ENCODE results near the gene MYO1D.

The MYO1D gene

DNA sequence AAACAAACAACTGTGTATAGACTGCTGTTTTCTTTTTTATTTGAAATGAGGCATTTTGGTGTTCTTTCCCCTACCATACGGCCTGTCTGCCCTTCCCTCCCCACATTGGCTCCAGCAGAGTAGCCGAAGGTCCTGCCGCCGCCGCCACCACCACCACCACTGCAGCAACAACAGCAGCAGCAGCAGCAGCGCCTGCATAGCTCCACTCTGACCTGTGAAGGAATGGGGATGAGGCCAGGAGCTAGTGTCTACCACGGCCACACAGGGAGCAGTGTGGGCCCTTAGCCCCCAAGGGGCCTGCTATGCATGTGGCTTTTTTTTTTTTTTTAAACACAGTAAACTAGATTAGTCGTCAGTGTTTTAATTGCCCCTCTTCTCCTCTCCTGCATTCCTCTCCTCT lies 395.7 kb downstream of the MYO1D start:
- peaks cover 19% of the 10 kb centered on the region for H3K36me3 ChIP-seq
- H3K4me1 ChIP-seq = peaks cover 8% of the 10 kb centered on the region
- H3K9me3 ChIP-seq = no peaks in the 10 kb centered on the region
- no peak for DNase-seq
- no peaks in the 10 kb centered on the region for H3K27me3 ChIP-seq
- no peak overlapping the region for H3K4me3 ChIP-seq (ENCODE audit: low read depth, low read length)
- TF ChIP-seq, protein P1, sequence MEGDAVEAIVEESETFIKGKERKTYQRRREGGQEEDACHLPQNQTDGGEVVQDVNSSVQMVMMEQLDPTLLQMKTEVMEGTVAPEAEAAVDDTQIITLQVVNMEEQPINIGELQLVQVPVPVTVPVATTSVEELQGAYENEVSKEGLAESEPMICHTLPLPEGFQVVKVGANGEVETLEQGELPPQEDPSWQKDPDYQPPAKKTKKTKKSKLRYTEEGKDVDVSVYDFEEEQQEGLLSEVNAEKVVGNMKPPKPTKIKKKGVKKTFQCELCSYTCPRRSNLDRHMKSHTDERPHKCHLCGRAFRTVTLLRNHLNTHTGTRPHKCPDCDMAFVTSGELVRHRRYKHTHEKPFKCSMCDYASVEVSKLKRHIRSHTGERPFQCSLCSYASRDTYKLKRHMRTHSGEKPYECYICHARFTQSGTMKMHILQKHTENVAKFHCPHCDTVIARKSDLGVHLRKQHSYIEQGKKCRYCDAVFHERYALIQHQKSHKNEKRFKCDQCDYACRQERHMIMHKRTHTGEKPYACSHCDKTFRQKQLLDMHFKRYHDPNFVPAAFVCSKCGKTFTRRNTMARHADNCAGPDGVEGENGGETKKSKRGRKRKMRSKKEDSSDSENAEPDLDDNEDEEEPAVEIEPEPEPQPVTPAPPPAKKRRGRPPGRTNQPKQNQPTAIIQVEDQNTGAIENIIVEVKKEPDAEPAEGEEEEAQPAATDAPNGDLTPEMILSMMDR (IDR thresholded peaks at IDR 0.05; ENCODE audit: low read depth, low read length) = no peak

DNA sequence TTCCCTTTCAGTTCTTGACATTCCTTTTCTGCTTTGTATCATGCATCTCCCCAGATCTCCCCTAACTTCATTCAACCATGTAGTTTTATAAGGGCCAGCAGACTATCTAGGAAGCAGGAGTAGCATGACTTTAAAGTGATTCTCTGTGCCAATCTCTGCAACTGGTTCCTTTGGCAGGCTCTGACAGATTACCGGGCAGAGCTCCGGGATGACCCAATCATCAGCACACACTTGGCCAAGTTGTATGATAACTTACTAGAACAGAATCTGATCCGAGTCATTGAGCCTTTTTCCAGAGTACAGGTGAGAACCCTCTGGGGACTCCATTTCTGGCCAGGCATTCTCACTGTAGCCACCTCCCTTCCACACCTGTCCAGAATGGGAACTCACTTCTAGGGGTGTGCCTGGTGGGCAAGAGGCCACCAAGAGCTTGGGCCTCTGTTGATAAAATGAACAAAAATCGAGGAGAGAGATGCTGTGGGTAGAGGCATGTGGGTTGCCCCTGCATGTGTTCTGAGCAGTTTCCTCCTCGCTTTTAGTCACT lies 397.8 kb downstream of the MYO1D start:
- DNase-seq = no peak
- Histone ChIP-seq H3K27me3 (no peaks in the 10 kb centered on the region), H3K36me3 (peaks cover 31% of the 10 kb centered on the region), H3K4me3 (ENCODE audit: low read depth, low read length) (no peak overlapping the region), H3K4me1 (peaks cover 8% of the 10 kb centered on the region), H3K9me3 (no peaks in the 10 kb centered on the region)
- TF ChIP-seq, protein P1 (IDR thresholded peaks at IDR 0.05; ENCODE audit: low read depth, low read length) = no peak

DNA sequence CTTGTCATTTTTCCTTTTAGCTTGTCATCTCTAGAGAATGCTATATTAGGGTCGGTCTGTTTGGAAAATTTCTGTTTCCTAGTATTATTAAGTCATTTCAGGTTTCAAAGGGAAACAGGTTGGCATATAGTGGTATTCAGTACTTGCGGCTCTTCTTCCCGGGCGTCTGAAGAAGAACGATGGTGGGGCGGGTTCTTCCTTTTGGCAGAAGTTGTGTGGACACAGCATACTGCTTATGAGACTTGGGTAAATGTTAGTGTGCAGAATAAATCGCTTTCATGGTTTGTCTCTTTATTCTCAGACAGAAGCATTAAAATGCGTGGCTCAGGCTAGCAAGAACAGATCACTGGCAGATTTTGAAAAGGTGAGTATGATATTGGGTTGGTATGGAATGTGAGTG lies 399.7 kb downstream of the MYO1D start:
- H3K9me3 ChIP-seq = no peaks in the 10 kb centered on the region
- no peak overlapping the region for H3K4me3 ChIP-seq (ENCODE audit: low read depth, low read length)
- peaks cover 37% of the 10 kb centered on the region for H3K36me3 ChIP-seq
- TF ChIP-seq, protein P1 (IDR thresholded peaks at IDR 0.05; ENCODE audit: low read depth, low read length) = no peak
- H3K4me1 ChIP-seq = no peaks in the 10 kb centered on the region
- no peaks in the 10 kb centered on the region for H3K27me3 ChIP-seq
- no peak for DNase-seq

DNA sequence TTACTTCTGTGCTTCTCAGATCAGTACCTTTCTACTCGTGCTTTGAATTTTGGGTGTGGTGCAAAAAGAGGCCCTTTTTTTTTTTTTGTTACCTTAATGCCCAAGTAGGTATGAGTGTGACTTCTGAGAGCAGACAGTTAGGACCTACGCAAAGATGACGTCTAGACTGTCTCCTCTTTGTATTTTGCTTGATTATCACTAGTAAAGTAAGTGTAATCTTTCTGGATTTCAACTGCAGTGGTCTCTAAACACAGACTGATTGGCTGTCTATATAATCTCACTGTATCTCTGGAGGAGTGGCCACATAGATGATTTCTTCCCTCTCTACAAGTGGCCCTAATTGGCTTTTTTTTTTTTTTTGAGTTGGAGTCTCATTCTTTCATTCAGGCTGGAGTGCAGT lies 401.7 kb downstream of the MYO1D start:
- Histone ChIP-seq H3K27me3 (no peaks in the 10 kb centered on the region), H3K4me1 (no peaks in the 10 kb centered on the region), H3K4me3 (ENCODE audit: low read depth, low read length) (no peak overlapping the region), H3K36me3 (peaks cover 42% of the 10 kb centered on the region), H3K9me3 (no peaks in the 10 kb centered on the region)
- TF ChIP-seq, protein P1 (IDR thresholded peaks at IDR 0.05; ENCODE audit: low read depth, low read length) = no peak
- DNase-seq = no peak

DNA sequence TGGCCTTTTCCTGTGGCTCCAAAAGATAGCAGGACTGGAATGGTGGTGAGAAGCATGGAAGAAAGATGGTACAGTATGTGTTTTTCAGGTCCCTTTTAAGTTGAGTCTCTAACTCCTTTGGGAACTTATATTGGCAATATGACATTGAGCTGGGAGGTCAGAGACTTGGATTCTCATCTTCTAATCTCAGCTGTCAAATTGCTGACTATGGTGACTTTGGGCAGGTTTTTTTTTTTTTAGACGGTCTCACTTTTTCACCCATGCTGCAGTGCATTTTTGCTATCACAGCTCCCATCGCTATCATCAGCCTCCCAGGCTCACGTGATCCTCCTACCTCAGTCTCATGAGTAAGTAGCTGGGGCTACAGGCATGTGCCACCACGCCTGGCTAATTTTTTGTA lies 405.3 kb downstream of the MYO1D start:
- Histone ChIP-seq H3K4me1 (no peaks in the 10 kb centered on the region), H3K36me3 (peaks cover 42% of the 10 kb centered on the region), H3K9me3 (no peaks in the 10 kb centered on the region), H3K4me3 (ENCODE audit: low read depth, low read length) (no peak overlapping the region), H3K27me3 (no peaks in the 10 kb centered on the region)
- TF ChIP-seq, protein P1 (IDR thresholded peaks at IDR 0.05; ENCODE audit: low read depth, low read length) = no peak
- no peak for DNase-seq

DNA sequence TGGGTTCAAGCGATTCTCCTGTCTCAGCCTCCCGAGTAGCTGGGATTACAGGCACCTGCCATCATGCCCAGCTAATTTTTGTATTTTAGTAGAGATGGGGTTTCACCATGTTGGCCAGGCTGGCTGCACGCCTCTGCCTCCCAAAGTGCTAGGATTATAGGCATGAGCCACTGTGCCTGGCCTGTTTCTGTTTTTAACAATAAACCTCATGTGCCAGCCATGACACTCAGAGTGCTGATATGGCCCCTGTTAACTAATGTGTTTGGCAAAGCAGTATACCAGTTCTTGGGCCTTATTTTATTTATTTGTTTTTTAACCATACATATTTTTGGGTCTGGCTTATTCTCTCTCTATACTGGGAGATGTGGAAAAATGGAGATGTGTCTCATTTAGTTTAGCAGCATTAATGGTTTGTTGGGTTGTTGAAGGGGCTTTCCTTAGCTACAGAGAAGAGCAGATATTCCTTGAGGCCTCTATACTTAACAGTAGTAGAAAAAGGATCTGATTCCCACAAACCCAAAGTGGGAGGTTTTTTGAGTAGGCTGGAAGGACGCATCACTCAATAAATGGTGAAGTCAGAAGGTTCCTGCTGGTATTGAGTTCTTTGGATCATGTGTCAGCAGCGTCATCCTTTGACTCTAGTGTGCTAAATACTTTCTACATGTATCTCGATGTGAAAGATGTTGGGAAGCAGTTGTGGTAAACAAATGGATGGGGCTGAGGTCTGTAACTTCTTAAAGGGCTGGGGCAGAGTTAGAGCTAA lies 406.3 kb downstream of the MYO1D start:
- DNase-seq = no peak
- H3K4me1 ChIP-seq = no peaks in the 10 kb centered on the region
- no peak overlapping the region for H3K4me3 ChIP-seq (ENCODE audit: low read depth, low read length)
- H3K27me3 ChIP-seq = no peaks in the 10 kb centered on the region
- no peaks in the 10 kb centered on the region for H3K9me3 ChIP-seq
- H3K36me3 ChIP-seq = peaks cover 33% of the 10 kb centered on the region
- TF ChIP-seq, protein P1 (IDR thresholded peaks at IDR 0.05; ENCODE audit: low read depth, low read length) = no peak
